GM12872 (cell line): Measurements from ENCODE around the gene THBS2.

ENCODE experiments used
- CTCF ChIP-seq: IDR thresholded peaks from 3 replicates; pipeline ENCODE4 v1.5.1; 2011; ENCODE audit warnings: low read depth, mild to moderate bottlenecking, low read length, moderate library complexity; ENCODE audit not compliant: insufficient read depth

The THBS2 gene

GRCh38 chr6:169251822-169252504 is 1.7 kb downstream of the THBS2 start:
- TF ChIP-seq CTCF = no peak

DNA sequence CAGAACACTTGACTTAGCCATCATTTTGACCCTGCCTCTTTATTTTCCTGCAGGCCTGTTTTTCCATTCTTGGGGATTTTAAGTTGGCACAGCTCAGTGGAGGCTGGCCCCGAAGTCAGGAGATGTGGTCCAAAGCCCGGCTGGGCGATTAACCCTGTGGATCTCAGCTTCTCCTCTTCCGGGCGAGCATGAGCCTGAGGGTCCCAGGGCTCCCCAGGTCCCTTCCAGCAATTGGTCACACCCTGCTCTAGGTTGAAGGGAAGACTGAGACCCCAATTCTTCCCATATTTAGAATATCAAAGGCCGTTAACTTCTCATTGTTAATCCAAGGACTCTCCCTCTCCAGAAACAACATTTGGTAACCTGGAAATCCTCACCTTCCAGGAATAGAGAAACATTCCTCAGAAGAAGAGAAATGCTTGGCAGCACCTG is 2.3 kb downstream of the THBS2 start:
- no peak for TF ChIP-seq CTCF

DNA sequence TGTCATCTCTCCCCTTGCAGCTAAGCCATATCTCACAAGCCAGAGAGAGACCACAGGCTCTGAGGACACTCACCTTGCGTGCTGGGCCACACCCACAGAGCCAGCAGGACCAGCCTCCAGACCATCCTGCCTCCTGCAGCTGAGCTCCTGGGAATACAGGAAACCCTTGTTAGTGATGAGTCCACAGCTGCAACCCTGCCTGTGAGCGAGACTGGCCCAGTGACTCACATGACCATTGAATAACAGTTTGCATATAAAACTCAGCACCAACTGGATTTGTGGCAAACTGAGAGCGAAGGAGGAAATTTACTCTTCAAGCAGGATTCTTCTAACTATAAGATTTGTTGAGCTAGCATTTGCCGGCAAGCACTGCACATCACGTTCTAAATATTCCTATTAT is 3.0 kb downstream of the THBS2 start:
- no peak for TF ChIP-seq CTCF

- no peak for TF ChIP-seq CTCF
Measured at GRCh38 chr6:169249057-169249456, 4.6 kb downstream of the THBS2 start.

- TF ChIP-seq CTCF = no peak
Measured at GRCh38 chr6:169248521-169248971, 5.1 kb downstream of the THBS2 start.

- TF ChIP-seq CTCF = no peak
Measured at GRCh38 chr6:169247991-169248390, 5.7 kb downstream of the THBS2 start.

- no peak for TF ChIP-seq CTCF
Measured at GRCh38 chr6:169247419-169247818, 6.2 kb downstream of the THBS2 start.
